Endothelial cell of umbilical vein (primary cell): ENCODE data around the gene ZSCAN5A.

Source experiments
- EZH2 ChIP-seq: IDR thresholded peaks from 2 replicates; pipeline ENCODE4 v1.6.1; 2012; ENCODE audit warnings: borderline replicate concordance, low read depth, mild to moderate bottlenecking, moderate library complexity, low read length, inconsistent platforms; ENCODE audit not compliant: severe bottlenecking
- TF ChIP-seq, protein P1 (sequence below), 2 donors: IDR thresholded peaks; 1 replicate in 1 of 2; 2 replicates in 1 of 2; pipeline ENCODE4 v1.5.1; 2011; ENCODE audit warnings: low read length in 2 of 2, mild to moderate bottlenecking in 2 of 2, moderate library complexity in 2 of 2, control low read depth in 1 of 2, inconsistent platforms in 1 of 2, low read depth in 1 of 2; ENCODE audit not compliant: insufficient read depth in 1 of 2; ENCODE audit errors: extremely low read depth in 1 of 2

DNA sequence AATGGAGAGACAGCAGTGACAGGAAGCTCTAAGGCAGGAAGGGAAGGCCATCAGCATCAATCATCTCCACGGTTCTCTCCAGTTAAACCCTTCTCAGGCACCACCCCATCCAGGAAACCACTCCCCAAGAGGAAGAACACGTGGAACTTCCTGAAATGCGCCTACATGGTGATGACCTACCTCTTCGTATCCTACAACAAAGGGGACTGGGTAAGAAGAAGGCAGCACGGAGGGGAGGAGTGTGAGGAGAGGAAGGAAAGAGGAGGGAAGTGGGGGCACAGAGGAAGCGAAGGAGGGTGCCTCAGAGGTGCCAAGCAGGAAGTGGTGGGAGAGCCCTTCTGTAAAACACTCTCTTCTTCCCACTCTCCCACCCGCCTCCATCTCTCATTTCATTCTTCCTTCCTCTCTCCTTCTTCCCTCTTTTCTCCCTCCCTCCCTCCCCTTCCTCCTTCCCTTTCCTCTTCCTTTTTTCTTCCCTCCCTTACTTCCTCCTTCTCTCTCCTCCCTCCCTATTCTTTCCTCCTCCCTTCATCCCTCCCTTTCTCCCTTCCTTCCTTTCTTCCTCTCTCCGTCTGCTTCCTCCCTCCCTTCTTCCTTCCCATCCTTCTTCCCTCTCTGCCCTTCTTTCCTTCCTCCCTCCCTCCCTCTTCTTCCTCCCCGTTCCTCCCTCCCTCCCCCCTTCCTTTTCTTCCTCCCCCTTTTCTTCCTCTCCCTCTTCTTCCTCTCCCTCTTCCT lies 12.6 kb downstream of the ZSCAN5A start:
- no peak for TF ChIP-seq EZH2
- TF ChIP-seq, protein P1, sequence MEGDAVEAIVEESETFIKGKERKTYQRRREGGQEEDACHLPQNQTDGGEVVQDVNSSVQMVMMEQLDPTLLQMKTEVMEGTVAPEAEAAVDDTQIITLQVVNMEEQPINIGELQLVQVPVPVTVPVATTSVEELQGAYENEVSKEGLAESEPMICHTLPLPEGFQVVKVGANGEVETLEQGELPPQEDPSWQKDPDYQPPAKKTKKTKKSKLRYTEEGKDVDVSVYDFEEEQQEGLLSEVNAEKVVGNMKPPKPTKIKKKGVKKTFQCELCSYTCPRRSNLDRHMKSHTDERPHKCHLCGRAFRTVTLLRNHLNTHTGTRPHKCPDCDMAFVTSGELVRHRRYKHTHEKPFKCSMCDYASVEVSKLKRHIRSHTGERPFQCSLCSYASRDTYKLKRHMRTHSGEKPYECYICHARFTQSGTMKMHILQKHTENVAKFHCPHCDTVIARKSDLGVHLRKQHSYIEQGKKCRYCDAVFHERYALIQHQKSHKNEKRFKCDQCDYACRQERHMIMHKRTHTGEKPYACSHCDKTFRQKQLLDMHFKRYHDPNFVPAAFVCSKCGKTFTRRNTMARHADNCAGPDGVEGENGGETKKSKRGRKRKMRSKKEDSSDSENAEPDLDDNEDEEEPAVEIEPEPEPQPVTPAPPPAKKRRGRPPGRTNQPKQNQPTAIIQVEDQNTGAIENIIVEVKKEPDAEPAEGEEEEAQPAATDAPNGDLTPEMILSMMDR (IDR thresholded peaks at IDR 0.05; ENCODE audit: extremely low read depth in 1 of 2, insufficient read depth in 1 of 2, low read depth in 1 of 2, low read length in 2 of 2) = no peak
